CD4-positive, CD25-positive, alpha-beta regulatory T cell (primary cell): Measurements from ENCODE around the gene BAHCC1. TPM values are rescaled to one million over a fixed set of nuclear protein-coding genes. Genes with fewer than 3 reads are reported as not detected.
"Not testable (repeated sequence)": the region's sequence is repeated elsewhere in the genome, so short reads cannot be mapped to it uniquely, and the experiment has no call there.

Experiments
- ATAC-seq, 2 donors: fragments of 150-1000 bp; cut with Tn5 transposase; one replicate each; pipeline ENCODE4 v1.10.0; 2021; ENCODE audit warnings: low read depth in 2 of 2, moderate number of reproducible peaks in 2 of 2, moderate library complexity in 1 of 2
- DNase-seq, 3 donors: peaks; one replicate each; pipeline versions ENCODE4 v3.0.0 to v3.0.0-alpha.2; 2012 to 2022; ENCODE audit warnings: mixed read lengths in 1 of 3
- H3K27ac ChIP-seq: one replicate; pipeline ENCODE4 v1.7.0; 2013; ENCODE audit warnings: mild to moderate bottlenecking, low read length; ENCODE audit not compliant: insufficient read depth, poor library complexity, severe bottlenecking
- H3K27me3 ChIP-seq: one replicate; pipeline ENCODE4 v1.7.0; 2013; ENCODE audit warnings: low read length; ENCODE audit not compliant: control insufficient read depth, insufficient read depth
- H3K36me3 ChIP-seq: one replicate; pipeline ENCODE4 v1.7.0; 2013; ENCODE audit warnings: mild to moderate bottlenecking, low read length, moderate library complexity; ENCODE audit not compliant: control insufficient read depth, insufficient read depth
- H3K4me1 ChIP-seq: 2 replicates; pipeline ENCODE4 v1.7.0; 2013; ENCODE audit warnings: mild to moderate bottlenecking, low read length; ENCODE audit not compliant: insufficient read depth, control insufficient read depth, poor library complexity, severe bottlenecking
- H3K4me3 ChIP-seq: one replicate; pipeline ENCODE4 v1.7.0; 2013; ENCODE audit warnings: low read depth, mild to moderate bottlenecking, low read length, moderate library complexity
- H3K9me3 ChIP-seq, 2 experiments: 1 replicate in 1 of 2; 2 replicates in 1 of 2; pipeline ENCODE4 v1.7.0; 2013; ENCODE audit warnings: low read length in 2 of 2, mild to moderate bottlenecking in 1 of 2, moderate library complexity in 1 of 2; ENCODE audit not compliant: control insufficient read depth in 2 of 2
- H3K27ac Mint-ChIP-seq, 3 donors: one replicate each; pipeline ENCODE4 v1.8.0; 2020 to 2022; ENCODE audit warnings: mild to moderate bottlenecking in 3 of 3, mixed read lengths in 3 of 3, moderate library complexity in 2 of 3
- H3K27me3 Mint-ChIP-seq: one replicate; pipeline ENCODE4 v1.8.0; 2022; ENCODE audit warnings: mild to moderate bottlenecking, mixed read lengths
- H3K36me3 Mint-ChIP-seq: one replicate; pipeline ENCODE4 v1.8.0; 2020; ENCODE audit warnings: mixed read lengths
- H3K4me1 Mint-ChIP-seq, 4 donors: one replicate each; pipeline ENCODE4 v1.8.0; 2020 to 2022; ENCODE audit warnings: mixed read lengths in 4 of 4, mild to moderate bottlenecking in 1 of 4
- H3K4me3 Mint-ChIP-seq, 4 donors: one replicate each; pipeline ENCODE4 v1.8.0; 2020 to 2022; ENCODE audit warnings: mild to moderate bottlenecking in 4 of 4, mixed read lengths in 4 of 4, moderate library complexity in 3 of 4
- H3K9me3 Mint-ChIP-seq, 7 donors: one replicate each; pipeline ENCODE4 v1.8.0; 2020 to 2022; ENCODE audit warnings: mixed read lengths in 7 of 7, mild to moderate bottlenecking in 3 of 7, moderate library complexity in 2 of 7
- polyA plus RNA-seq, 4 donors: library from polyadenylated mRNA; unstranded; fragments of 300-500 nt; fragmentation: Illumina TruSeq; gene quantifications; one replicate each; pipeline ENCODE4 v1.2.3, GENCODE V29; 2021
- total RNA-seq: library from RNA; stranded (reverse); gene quantifications from one replicate; pipeline ENCODE4 v1.2.3, GENCODE V29; 2022

Gene BAHCC1
- total and polyA plus RNA-seq, 5 donors from 2014 or later, result 0.54 TPM; not detected in 4

GRCh38 chr17:81422776-81423697 lies 27.8 kb downstream of the BAHCC1 start:
- Mint-ChIP-seq H3K27ac (no peak overlapping the region), H3K4me1 (peaks cover 0 to 6% (median 0%) of the 10 kb centered on the region in 4 donors), H3K9me3 (no peaks in the 10 kb centered on the region), H3K27me3 (peaks cover 7% of the 10 kb centered on the region), H3K36me3 (no peaks in the 10 kb centered on the region), H3K4me3 (no peak overlapping the region)
- Histone ChIP-seq H3K27ac (no peak overlapping the region), H3K9me3 (no peaks in the 10 kb centered on the region), H3K4me1 (peaks cover 11% of the 10 kb centered on the region), H3K27me3 (no peaks in the 10 kb centered on the region), H3K36me3 (no peaks in the 10 kb centered on the region), H3K4me3 (no peak overlapping the region)
- DNase-seq (no peak), ATAC-seq (peak in 1 of 2 donors; percentile 13)

DNA sequence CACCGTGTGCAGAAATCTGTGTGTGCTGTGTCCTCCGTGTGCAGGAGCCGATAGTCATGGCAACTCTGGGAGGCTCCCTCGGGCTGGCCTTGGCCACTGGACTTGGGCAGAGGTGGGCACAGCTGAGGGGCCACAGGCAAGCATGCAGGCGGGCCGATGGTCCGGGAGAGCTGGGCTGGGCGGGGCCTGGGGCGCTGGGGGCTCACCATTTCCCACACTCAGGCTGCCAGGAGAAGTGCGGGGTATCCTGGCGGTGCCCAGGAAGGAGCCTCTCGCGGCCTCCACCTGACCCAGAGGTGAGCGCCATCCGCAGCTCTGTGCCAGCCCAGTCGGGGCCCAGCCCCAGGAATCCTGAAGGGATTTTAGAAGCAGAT lies 28.4 kb downstream of the BAHCC1 start:
- H3K4me1 ChIP-seq, result peaks cover 18% of the 10 kb centered on the region
- H3K27me3 Mint-ChIP-seq, result peaks cover 9% of the 10 kb centered on the region
- no peaks in the 10 kb centered on the region for H3K27me3 ChIP-seq
- H3K4me1 Mint-ChIP-seq, result peaks cover 0 to 7% (median 0%) of the 10 kb centered on the region in 4 donors
- DNase-seq (no peak), ATAC-seq (no peak)
- no peaks in the 10 kb centered on the region for H3K36me3 ChIP-seq
- no peak overlapping the region for H3K4me3 ChIP-seq
- H3K9me3 Mint-ChIP-seq, result no peaks in the 10 kb centered on the region
- H3K27ac Mint-ChIP-seq, result no peak overlapping the region
- no peak overlapping the region for H3K4me3 Mint-ChIP-seq
- H3K27ac ChIP-seq, result no peak overlapping the region
- H3K9me3 ChIP-seq, result no peaks in the 10 kb centered on the region
- no peaks in the 10 kb centered on the region for H3K36me3 Mint-ChIP-seq

GRCh38 chr17:81424151-81425017 lies 29.1 kb downstream of the BAHCC1 start:
- H3K27me3 Mint-ChIP-seq, result peaks cover 12% of the 10 kb centered on the region
- DNase-seq (no peak), ATAC-seq (no peak)
- Histone ChIP-seq H3K36me3 (no peaks in the 10 kb centered on the region), H3K27ac (no peak overlapping the region), H3K4me1 (peaks cover 24% of the 10 kb centered on the region), H3K27me3 (no peaks in the 10 kb centered on the region), H3K9me3 (no peaks in the 10 kb centered on the region), H3K4me3 (no peak overlapping the region)
- H3K9me3 Mint-ChIP-seq, result no peaks in the 10 kb centered on the region
- H3K36me3 Mint-ChIP-seq, result no peaks in the 10 kb centered on the region
- peaks cover 0 to 11% (median 0%) of the 10 kb centered on the region in 4 donors for H3K4me1 Mint-ChIP-seq
- no peak overlapping the region for H3K4me3 Mint-ChIP-seq
- no peak overlapping the region for H3K27ac Mint-ChIP-seq

- H3K4me1 Mint-ChIP-seq, result peaks cover 0 to 11% (median 0%) of the 10 kb centered on the region in 4 donors
- peaks cover 12% of the 10 kb centered on the region for H3K27me3 Mint-ChIP-seq
- not testable (repeated sequence) for H3K27ac Mint-ChIP-seq
Observed at GRCh38 chr17:81425041-81425440, 29.8 kb downstream of the BAHCC1 start.

DNA sequence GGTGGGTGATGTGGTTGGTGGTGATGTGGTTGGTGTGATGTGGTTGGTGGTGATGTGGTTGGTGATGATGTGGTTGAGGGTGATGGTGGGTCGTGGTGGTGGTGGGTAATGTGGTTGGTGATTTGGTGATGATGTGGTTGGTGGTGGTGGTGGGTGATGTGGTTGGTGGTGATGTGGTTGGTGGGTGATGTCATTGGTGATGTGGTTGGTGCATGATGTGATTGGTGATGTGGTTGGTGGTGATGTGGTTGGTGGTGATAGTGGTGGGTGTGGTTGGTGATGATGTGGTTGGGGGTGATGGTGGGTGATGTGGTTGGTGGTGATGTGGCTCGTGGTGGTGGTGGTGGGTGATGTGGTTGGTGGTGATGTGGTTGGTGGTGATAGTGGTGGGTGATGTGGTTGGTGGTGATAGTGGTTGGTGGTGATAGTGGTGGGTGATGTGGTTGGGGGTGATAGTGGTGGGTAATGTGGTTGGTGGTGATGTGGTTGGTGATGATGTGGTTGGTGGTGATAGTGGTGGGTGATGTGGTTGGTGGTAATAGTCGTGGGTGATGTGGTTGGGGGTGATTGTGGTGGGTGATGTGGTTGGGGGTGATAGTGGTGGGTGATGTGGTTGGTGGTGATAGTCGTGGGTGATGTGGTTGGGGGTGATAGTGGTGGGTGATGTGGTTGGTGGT lies 30.6 kb downstream of the BAHCC1 start:
- H3K36me3 ChIP-seq, H3K27ac Mint-ChIP-seq, H3K27me3 ChIP-seq, H3K4me3 Mint-ChIP-seq, H3K9me3 ChIP-seq, DNase-seq, H3K4me3 ChIP-seq, H3K36me3 Mint-ChIP-seq, H3K9me3 Mint-ChIP-seq, ATAC-seq, H3K27ac ChIP-seq: not testable (repeated sequence)
- peaks cover 37% of the 10 kb centered on the region for H3K4me1 ChIP-seq
- peaks cover 0 to 13% (median 0%) of the 10 kb centered on the region in 4 donors for H3K4me1 Mint-ChIP-seq
- peaks cover 12% of the 10 kb centered on the region for H3K27me3 Mint-ChIP-seq

More at GRCh38 chr17:81425041-81425440, 29.8 kb downstream of the BAHCC1 start:
- ATAC-seq, DNase-seq, H3K27ac ChIP-seq, H3K9me3 ChIP-seq, H3K27me3 ChIP-seq, H3K36me3 Mint-ChIP-seq, H3K36me3 ChIP-seq, H3K4me3 Mint-ChIP-seq, H3K9me3 Mint-ChIP-seq, H3K4me3 ChIP-seq: not testable (repeated sequence)
- peaks cover 31% of the 10 kb centered on the region for H3K4me1 ChIP-seq

DNA sequence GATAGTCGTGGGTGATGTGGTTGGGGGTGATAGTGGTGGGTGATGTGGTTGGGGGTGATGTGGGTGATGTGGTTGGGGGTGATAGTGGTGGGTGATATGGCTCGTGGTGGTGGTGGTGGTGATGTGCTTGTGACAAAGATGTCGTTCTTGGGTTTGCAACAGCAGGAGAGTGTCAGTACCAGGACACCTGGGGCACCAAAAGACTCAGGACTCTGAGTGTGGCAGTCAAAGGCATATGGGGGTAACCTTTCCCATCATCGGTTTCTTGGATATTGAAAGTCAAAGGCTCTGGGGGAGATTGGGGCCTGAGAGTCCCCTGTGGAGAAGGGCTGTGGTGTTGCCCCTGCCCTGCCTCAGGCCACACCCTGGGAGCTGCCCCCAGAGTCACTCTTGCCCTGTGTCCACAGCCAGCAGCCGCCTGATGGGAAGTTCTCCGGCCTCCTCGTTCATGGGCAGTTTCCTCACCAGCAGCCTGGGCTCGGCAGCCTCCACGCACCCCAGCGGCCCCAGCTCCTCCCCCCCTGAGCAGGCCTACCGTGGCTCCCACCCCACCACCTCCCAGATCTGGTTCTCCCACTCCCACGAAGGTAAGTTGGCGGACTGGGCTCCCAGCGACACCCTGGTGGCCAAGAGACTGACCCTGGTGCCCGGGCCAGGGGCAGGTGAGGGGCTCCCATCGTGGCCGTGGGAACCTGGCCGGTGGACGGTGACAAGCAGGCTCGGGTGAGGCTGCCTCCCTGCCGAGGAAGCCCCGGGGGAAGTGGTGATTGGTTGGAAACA lies 31.3 kb downstream of the BAHCC1 start:
- H3K36me3 Mint-ChIP-seq, result no peaks in the 10 kb centered on the region
- H3K27me3 ChIP-seq, result no peaks in the 10 kb centered on the region
- H3K4me3 ChIP-seq, result no peak overlapping the region
- H3K4me1 ChIP-seq, result peaks cover 37% of the 10 kb centered on the region
- H3K4me3 Mint-ChIP-seq, result no peak overlapping the region
- H3K36me3 ChIP-seq, result no peaks in the 10 kb centered on the region
- no peaks in the 10 kb centered on the region for H3K9me3 ChIP-seq
- ATAC-seq (no peak), DNase-seq (no peak)
- H3K4me1 Mint-ChIP-seq, result peaks cover 0 to 13% (median 0%) of the 10 kb centered on the region in 4 donors
- no peak overlapping the region for H3K27ac ChIP-seq
- H3K27me3 Mint-ChIP-seq, result peaks cover 12% of the 10 kb centered on the region
- H3K27ac Mint-ChIP-seq, result no peak overlapping the region
- peaks cover 0 to 1% (median 0%) of the 10 kb centered on the region in 7 donors for H3K9me3 Mint-ChIP-seq
